ENCODE data around the gene PTPRE. TPM values are rescaled to one million over a fixed set of nuclear protein-coding genes. Genes with fewer than 3 reads are reported as not detected.

PTPRE gene
- polyA plus RNA-seq, 1 donor from 2014 or later = 4.1 TPM

GRCh38 chr10:127997937-127998336 lies 91.0 kb downstream of the PTPRE start:
- TF ChIP-seq RAD21 (conservative IDR thresholded peaks at IDR 0.05) (peak; percentile 50), CTCF (IDR thresholded peaks at IDR 0.05; ENCODE audit: poor library complexity, severe bottlenecking) (no peak), EZH2 (IDR thresholded peaks at IDR 0.05; ENCODE audit: borderline replicate concordance, insufficient read depth, low read length, poor library complexity, severe bottlenecking) (no peak), TAF1 (IDR thresholded peaks at IDR 0.05; ENCODE audit: low read depth) (no peak), MXI1 (conservative IDR thresholded peaks at IDR 0.05; ENCODE audit: poor library complexity, severe bottlenecking) (peak; percentile 51), EP300 (conservative IDR thresholded peaks at IDR 0.05; ENCODE audit: poor library complexity, severe bottlenecking) (peak; percentile 93), REST (IDR thresholded peaks at IDR 0.05; ENCODE audit: borderline replicate concordance) (peak; percentile 98), POLR2AphosphoS5 (IDR thresholded peaks at IDR 0.05) (peak; percentile 88), SMC3 (conservative IDR thresholded peaks at IDR 0.05; ENCODE audit: poor library complexity) (peak; percentile 50)
- Histone ChIP-seq H3K9ac (ENCODE audit: low read length) (peak overlapping the region; percentile 68), H3K9me3 (ENCODE audit: low read length) (no peaks in the 10 kb centered on the region), H3K27me3 (ENCODE audit: insufficient read depth, low read depth, low read length) (no peaks in the 10 kb centered on the region), H3K4me2 (ENCODE audit: low read length) (peak overlapping the region; percentile 73), H3K79me2 (replicated peaks; ENCODE audit: insufficient read depth, low read length) (no peaks in the 10 kb centered on the region), H4K20me1 (ENCODE audit: insufficient read depth) (no peaks in the 10 kb centered on the region), H2AFZ (ENCODE audit: low read depth, low read length) (peak overlapping the region; percentile 24), H3K36me3 (ENCODE audit: insufficient read depth, low read length) (no peaks in the 10 kb centered on the region), H3K9me2 (ENCODE audit: insufficient read depth, low read length) (no peaks in the 10 kb centered on the region), H3K27ac (ENCODE audit: low read length) (peak overlapping the region; percentile 98), H3K4me3 (ENCODE audit: low read length) (peak overlapping the region; percentile 57), H3F3A (ENCODE audit: insufficient read depth, low read length, poor library complexity, severe bottlenecking) (peaks cover 9% of the 10 kb centered on the region)

GRCh38 chr10:127998501-127999144 lies 91.7 kb downstream of the PTPRE start:
- TF ChIP-seq POLR2AphosphoS5 (IDR thresholded peaks at IDR 0.05) (no peak), SMC3 (conservative IDR thresholded peaks at IDR 0.05; ENCODE audit: poor library complexity) (no peak), CTCF (IDR thresholded peaks at IDR 0.05; ENCODE audit: poor library complexity, severe bottlenecking) (no peak), TAF1 (IDR thresholded peaks at IDR 0.05; ENCODE audit: low read depth) (no peak), RAD21 (conservative IDR thresholded peaks at IDR 0.05) (no peak), REST (IDR thresholded peaks at IDR 0.05; ENCODE audit: borderline replicate concordance) (no peak), EP300 (conservative IDR thresholded peaks at IDR 0.05; ENCODE audit: poor library complexity, severe bottlenecking) (no peak), EZH2 (IDR thresholded peaks at IDR 0.05; ENCODE audit: borderline replicate concordance, insufficient read depth, low read length, poor library complexity, severe bottlenecking) (no peak), MXI1 (conservative IDR thresholded peaks at IDR 0.05; ENCODE audit: poor library complexity, severe bottlenecking) (no peak)
- H3K4me3 ChIP-seq (ENCODE audit: low read length) = peak overlapping the region; percentile 57
- peaks cover 9% of the 10 kb centered on the region for H3F3A ChIP-seq (ENCODE audit: insufficient read depth, low read length, poor library complexity, severe bottlenecking)
- H3K27me3 ChIP-seq (ENCODE audit: insufficient read depth, low read depth, low read length) = no peaks in the 10 kb centered on the region
- no peaks in the 10 kb centered on the region for H3K9me2 ChIP-seq (ENCODE audit: insufficient read depth, low read length)
- H3K79me2 ChIP-seq (replicated peaks; ENCODE audit: insufficient read depth, low read length) = no peaks in the 10 kb centered on the region
- peak overlapping the region; percentile 68 for H3K9ac ChIP-seq (ENCODE audit: low read length)
- peak overlapping the region; percentile 24 for H2AFZ ChIP-seq (ENCODE audit: low read depth, low read length)
- no peaks in the 10 kb centered on the region for H3K9me3 ChIP-seq (ENCODE audit: low read length)
- no peaks in the 10 kb centered on the region for H3K36me3 ChIP-seq (ENCODE audit: insufficient read depth, low read length)
- peak overlapping the region; percentile 73 for H3K4me2 ChIP-seq (ENCODE audit: low read length)
- peak overlapping the region; percentile 98 for H3K27ac ChIP-seq (ENCODE audit: low read length)
- H4K20me1 ChIP-seq (ENCODE audit: insufficient read depth) = no peaks in the 10 kb centered on the region

Data from neural cell (in vitro differentiated cells).